GM18498 (cell line): ENCODE results near the gene ANKDD1A.

Experiments used
- ATAC-seq: cut with Tn5 transposase; IDR thresholded peaks from one replicate; pipeline ENCODE4 v1.9.1; 2021; ENCODE audit warnings: mild to moderate bottlenecking, moderate library complexity; ENCODE audit not compliant: unreplicated experiment

ANKDD1A gene

GRCh38 chr15:64960153-64960552, 48.5 kb downstream of the ANKDD1A start:
- no peak for ATAC-seq

DNA sequence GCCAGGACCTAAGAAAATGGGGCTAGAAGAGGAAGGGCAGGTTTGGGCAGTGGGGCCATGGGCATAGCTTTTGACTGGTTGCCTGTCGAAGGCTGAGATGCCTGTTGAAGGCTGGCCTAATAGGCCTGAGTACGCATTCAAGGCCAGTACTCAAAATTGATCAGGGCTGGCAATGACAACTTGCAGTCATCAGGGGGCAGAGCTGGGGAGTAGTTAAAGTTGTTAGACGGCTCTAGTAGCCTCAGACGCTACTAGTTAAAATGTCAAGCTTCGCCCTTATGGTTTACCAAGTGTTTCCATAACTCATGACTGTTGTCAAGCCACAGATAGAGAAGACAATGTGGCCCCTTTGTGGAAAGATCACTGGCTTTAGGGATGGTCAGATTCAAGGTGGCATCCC, 49.3 kb downstream of the ANKDD1A start:
- no peak for ATAC-seq

GRCh38 chr15:64969401-64969800, 57.7 kb downstream of the ANKDD1A start:
- no peak for ATAC-seq

GRCh38 chr15:64970698-64971097, 59.0 kb downstream of the ANKDD1A start:
- ATAC-seq: no peak

DNA sequence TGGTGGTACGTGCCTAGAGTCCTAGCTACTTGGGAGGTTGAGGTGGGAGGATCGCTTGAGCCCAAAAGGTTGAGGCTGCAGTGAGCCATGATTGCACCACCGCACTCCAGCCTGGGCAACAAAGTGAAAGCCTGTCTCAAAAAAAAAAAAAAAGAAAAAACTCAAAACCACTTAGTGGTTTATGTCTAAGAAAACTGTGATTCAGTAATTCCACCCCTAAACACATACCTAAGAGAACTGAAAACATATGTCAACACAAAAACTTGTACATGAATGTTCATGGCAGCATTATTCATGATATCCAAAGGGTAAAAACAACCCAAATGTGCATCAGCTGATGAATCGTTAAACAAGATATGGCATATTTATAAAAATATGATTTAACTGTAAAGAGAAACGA, 63.7 kb downstream of the ANKDD1A start:
- no peak for ATAC-seq

- no peak for ATAC-seq
These were observed 67.6 kb downstream of the ANKDD1A start for GRCh38 chr15:64979252-64979710.

GRCh38 chr15:64981812-64982431, 70.2 kb downstream of the ANKDD1A start:
- ATAC-seq: no peak

DNA sequence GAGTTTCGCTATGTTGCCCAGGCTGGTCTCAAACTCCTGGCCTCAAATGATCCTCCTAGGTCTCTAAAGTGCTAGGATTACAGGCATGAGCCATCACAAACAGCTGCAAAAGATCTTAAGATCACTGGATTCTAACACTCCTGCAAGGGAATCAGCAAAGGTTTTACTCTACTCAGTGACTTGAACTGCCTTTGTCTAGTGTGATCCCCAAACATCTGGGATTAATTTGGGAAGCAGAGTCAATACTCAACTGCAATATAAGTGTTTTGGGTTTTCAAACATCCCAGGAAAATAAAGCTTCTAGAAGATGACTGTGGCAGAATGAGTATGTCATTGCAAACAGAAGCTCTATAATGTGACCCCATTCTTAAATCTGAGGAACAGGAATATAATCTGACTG, 70.8 kb downstream of the ANKDD1A start:
- no peak for ATAC-seq

DNA sequence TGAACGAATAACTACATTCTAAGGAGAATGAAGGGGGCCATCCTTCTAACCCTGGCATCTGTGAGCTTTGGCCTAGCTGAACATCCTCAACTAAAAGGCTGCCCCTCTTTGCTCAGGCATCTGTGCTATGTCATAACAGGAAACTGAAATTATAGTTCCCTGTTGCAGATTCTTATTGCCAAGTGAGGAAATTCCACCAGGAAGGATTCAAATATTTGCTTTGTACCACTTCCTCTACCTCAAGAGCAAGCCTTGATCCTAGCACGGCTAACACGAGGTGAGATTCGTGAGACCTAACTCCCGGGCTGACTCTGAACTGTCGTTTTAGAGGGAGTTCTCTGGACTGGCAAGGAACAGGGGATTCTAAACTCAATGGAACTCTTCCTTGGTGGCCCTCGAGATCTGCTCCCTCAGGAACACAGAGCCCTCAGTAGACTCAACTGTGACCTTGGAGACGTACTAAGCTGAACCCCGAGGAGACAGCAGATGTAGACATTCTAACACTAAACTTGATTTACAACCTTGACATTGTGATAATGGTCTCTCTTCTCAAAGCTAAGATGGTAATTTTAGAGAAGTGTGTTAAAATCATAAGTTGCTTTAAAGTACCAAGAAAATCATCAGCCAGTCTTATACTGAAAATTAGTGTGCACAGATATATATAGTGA, 73.8 kb downstream of the ANKDD1A start:
- no peak for ATAC-seq

GRCh38 chr15:64987136-64987535, 75.4 kb downstream of the ANKDD1A start:
- ATAC-seq: no peak

DNA sequence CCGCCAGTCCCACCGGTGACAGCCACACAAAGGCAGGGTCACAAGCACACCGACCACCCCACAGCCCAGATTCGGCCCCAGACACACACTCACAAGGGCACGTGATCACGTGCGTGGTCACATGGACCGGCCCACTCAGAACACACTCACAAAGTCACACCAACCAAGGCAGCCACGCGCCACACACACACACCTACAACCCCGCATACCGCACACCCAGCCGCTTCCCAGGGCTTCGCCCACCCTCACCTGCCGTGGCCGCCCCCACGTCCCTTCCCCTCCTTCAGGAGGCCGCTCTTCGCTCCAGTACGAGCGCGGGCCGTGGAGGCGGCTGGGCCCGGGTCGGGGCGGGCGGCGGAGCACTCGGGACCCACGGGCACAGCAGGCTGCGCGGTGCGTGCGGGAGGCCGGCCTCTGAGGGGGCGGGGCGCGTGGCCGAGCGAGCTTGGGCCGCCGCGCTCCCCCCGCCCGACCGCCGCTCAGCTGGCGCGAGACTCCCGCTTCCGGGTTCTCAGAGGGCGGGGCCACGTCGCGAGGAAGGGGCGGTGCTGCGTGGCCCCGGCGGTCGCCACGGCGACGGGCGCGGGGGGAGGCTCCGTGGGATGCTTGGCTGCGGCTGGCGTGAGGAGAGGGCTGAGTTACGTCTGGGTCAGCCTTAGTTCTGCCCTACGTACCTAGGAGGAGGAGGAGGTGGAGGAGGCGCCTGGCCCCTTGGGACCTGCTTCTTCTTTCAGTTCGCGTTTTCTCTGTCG, 77.9 kb downstream of the ANKDD1A start, which contains the start of gene SPG21:
SPG21 (minus strand) TSS at position 499 of the 752 bp plus-strand sequence. CDS start 6,345 bp downstream, outside the sequence.
- ATAC-seq: peak; percentile 95

DNA sequence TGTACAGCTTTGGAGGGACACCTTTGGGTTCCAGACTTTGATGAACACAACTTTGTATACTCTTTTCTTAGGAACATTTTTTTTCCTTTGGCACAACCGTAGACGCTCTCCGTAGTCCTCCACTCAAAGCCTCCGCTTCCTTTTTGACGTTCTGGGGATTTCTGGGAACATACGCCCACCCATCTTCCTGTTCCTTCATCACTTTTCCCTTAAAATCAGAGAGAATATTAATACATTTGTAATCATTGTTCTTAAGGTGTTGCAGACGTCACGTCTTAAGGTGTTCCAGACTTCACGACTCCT, 78.4 kb downstream of the ANKDD1A start:
- ATAC-seq: no peak

DNA sequence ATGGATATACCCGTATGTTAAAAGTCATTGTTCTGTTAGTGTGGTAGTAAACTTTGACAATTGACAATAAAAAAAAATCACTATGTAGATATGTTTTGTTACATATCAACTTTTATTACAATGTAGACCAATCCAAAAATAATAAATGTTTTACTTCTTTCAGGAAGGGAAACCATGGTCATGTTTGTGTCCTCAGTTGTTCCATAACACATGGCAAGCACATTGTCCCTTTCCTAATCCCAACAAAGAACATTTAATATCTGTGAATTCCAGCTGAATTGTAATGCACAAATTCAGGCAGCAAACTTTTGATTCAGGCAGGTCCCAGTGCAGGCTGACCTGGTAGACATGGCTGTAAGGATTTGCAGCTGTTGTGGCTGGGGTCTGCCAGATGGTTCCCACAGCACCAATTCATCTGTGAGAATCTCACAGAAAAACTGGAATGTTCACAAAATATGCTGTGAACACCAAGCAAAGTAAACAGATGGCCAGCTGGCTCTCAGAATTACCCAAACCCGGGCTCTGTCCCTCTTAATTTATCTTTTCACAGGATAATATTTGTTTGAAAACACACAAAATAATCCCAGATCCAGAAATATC, 79.9 kb downstream of the ANKDD1A start:
- ATAC-seq: no peak

DNA sequence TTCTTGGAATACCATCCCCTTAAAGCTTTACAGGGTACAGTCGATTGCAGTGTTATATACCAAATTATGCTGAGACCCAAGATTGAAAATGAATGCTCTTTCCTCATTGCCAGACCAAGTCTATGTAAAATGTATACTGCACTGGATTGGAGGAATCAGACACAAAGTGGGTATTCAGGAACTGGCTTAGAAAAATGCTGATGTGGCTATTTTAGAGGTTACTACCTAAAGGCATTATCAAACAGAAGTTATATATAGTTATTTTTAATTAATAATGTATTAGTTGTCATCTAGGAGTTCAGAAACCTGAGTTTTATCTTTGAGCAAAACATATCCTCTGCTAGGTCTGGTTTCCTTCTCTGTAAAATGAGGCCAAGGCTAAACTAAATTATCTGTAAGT, 81.6 kb downstream of the ANKDD1A start:
- ATAC-seq: no peak

DNA sequence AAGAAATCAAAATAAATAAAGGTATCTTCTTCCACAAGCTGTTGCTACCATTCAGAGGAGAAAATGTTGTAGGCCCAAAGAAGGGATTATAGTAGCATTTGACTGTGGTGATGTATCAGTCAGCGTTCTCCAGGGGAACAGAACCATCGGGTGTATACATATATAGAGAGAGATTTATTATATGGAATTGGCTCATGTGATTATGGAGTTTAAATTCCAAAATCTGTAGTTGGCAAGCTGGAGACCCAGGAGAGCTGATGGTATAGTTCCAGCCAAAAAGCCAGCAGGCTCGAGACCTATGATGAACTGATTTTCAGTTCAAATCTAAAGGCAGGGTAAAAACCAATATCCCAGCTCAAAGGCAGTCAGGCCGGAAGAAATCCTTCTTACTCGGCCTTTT, 85.4 kb downstream of the ANKDD1A start:
- ATAC-seq: no peak

GRCh38 chr15:64997745-64998375, 86.2 kb downstream of the ANKDD1A start:
- no peak for ATAC-seq

DNA sequence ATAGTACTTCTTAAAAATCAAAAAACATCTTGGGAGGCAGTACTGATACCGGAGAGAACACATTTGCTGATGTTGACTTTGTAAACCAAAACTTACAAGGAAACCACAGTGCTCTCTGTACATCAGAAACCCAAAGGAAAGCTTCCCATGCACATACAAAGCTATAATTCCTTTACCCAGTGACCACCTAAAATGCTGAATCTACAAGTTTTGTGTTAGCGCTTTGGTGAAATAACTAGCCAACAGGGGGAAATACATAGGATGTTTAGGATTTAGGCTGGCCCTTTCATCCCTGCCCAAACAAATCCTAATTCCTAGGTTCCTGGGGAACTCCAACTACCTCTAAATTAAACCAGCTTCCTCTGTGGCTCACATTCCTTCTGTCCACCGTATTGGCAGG, 93.3 kb downstream of the ANKDD1A start:
- no peak for ATAC-seq

GRCh38 chr15:65006876-65007275, 95.2 kb downstream of the ANKDD1A start:
- no peak for ATAC-seq
